ENCODE measurements around the gene SDC3.

The SDC3 gene

GRCh38 chr1:30860320-30860652 lies 48.3 kb downstream of the SDC3 start:
- Histone ChIP-seq H3K9ac (ENCODE audit: low read depth, low read length) (no peak overlapping the region), H3K79me2 (ENCODE audit: insufficient read depth, low read length) (no peaks in the 10 kb centered on the region), H3K4me2 (ENCODE audit: insufficient read depth, low read length) (no peak overlapping the region), H3K36me3 (ENCODE audit: insufficient read depth, low read length) (no peaks in the 10 kb centered on the region), H3K27ac (ENCODE audit: low read length) (no peak overlapping the region), H2AFZ (ENCODE audit: low read depth, low read length) (no peak overlapping the region), H3K9me3 (ENCODE audit: insufficient read depth, low read length, severe bottlenecking) (no peaks in the 10 kb centered on the region), H3K4me1 (ENCODE audit: insufficient read depth, low read length) (no peaks in the 10 kb centered on the region), H3K27me3 (ENCODE audit: insufficient read depth, low read length, poor library complexity) (peaks cover 5% of the 10 kb centered on the region), H4K20me1 (ENCODE audit: insufficient read depth, low read length) (no peaks in the 10 kb centered on the region; the same call in 1 of the 2 replicates), H3K4me3 (ENCODE audit: low read depth in 1 of 2, low read length in 2 of 2) (no peak overlapping the region)
- ATAC-seq (ENCODE audit: insufficient read depth, low read depth), result no peak
- no peak for DNase-seq
- TF ChIP-seq CTCF (IDR thresholded peaks at IDR 0.05; ENCODE audit: borderline replicate concordance, extremely low read depth, low read length, poor library complexity, severe bottlenecking) (no peak), EZH2 (IDR thresholded peaks at IDR 0.05; ENCODE audit: borderline replicate concordance, low read depth, low read length, severe bottlenecking) (no peak)

GRCh38 chr1:30857964-30858363 lies 50.6 kb downstream of the SDC3 start:
- H4K20me1 ChIP-seq (ENCODE audit: insufficient read depth, low read length), result no peaks in the 10 kb centered on the region; the same call in 1 of the 2 replicates
- no peaks in the 10 kb centered on the region for H3K36me3 ChIP-seq (ENCODE audit: insufficient read depth, low read length)
- no peak overlapping the region for H3K4me2 ChIP-seq (ENCODE audit: insufficient read depth, low read length)
- no peaks in the 10 kb centered on the region for H3K9me3 ChIP-seq (ENCODE audit: insufficient read depth, low read length, severe bottlenecking)
- ATAC-seq (ENCODE audit: insufficient read depth, low read depth) (no peak), DNase-seq (no peak)
- no peak overlapping the region for H3K27ac ChIP-seq (ENCODE audit: low read length)
- no peak overlapping the region for H3K4me3 ChIP-seq (ENCODE audit: low read depth in 1 of 2, low read length in 2 of 2)
- H2AFZ ChIP-seq (ENCODE audit: low read depth, low read length), result no peak overlapping the region
- H3K9ac ChIP-seq (ENCODE audit: low read depth, low read length), result no peak overlapping the region
- H3K4me1 ChIP-seq (ENCODE audit: insufficient read depth, low read length), result no peaks in the 10 kb centered on the region
- no peaks in the 10 kb centered on the region for H3K79me2 ChIP-seq (ENCODE audit: insufficient read depth, low read length)
- peaks cover 5% of the 10 kb centered on the region for H3K27me3 ChIP-seq (ENCODE audit: insufficient read depth, low read length, poor library complexity)
- TF ChIP-seq EZH2 (IDR thresholded peaks at IDR 0.05; ENCODE audit: borderline replicate concordance, low read depth, low read length, severe bottlenecking) (no peak), CTCF (IDR thresholded peaks at IDR 0.05; ENCODE audit: borderline replicate concordance, extremely low read depth, low read length, poor library complexity, severe bottlenecking) (no peak)

GRCh38 chr1:30857062-30857461 lies 51.5 kb downstream of the SDC3 start:
- no peaks in the 10 kb centered on the region for H3K79me2 ChIP-seq (ENCODE audit: insufficient read depth, low read length)
- ATAC-seq (ENCODE audit: insufficient read depth, low read depth) (no peak), DNase-seq (no peak)
- H3K9me3 ChIP-seq (ENCODE audit: insufficient read depth, low read length, severe bottlenecking), result no peaks in the 10 kb centered on the region
- no peak overlapping the region for H3K27ac ChIP-seq (ENCODE audit: low read length)
- H3K4me3 ChIP-seq (ENCODE audit: low read depth in 1 of 2, low read length in 2 of 2), result no peak overlapping the region
- H4K20me1 ChIP-seq (ENCODE audit: insufficient read depth, low read length), result no peaks in the 10 kb centered on the region; the same call in 1 of the 2 replicates
- no peak for TF ChIP-seq EZH2 (IDR thresholded peaks at IDR 0.05; ENCODE audit: borderline replicate concordance, low read depth, low read length, severe bottlenecking)
- no peak for TF ChIP-seq CTCF (IDR thresholded peaks at IDR 0.05; ENCODE audit: borderline replicate concordance, extremely low read depth, low read length, poor library complexity, severe bottlenecking)
- no peak overlapping the region for H2AFZ ChIP-seq (ENCODE audit: low read depth, low read length)
- H3K27me3 ChIP-seq (ENCODE audit: insufficient read depth, low read length, poor library complexity), result peaks cover 5% of the 10 kb centered on the region
- no peak overlapping the region for H3K4me2 ChIP-seq (ENCODE audit: insufficient read depth, low read length)
- H3K36me3 ChIP-seq (ENCODE audit: insufficient read depth, low read length), result no peaks in the 10 kb centered on the region
- no peaks in the 10 kb centered on the region for H3K4me1 ChIP-seq (ENCODE audit: insufficient read depth, low read length)
- H3K9ac ChIP-seq (ENCODE audit: low read depth, low read length), result no peak overlapping the region

- ATAC-seq (ENCODE audit: insufficient read depth, low read depth) (no peak), DNase-seq (no peak)
- H3K9ac ChIP-seq (ENCODE audit: low read depth, low read length), result no peak overlapping the region
- no peak overlapping the region for H2AFZ ChIP-seq (ENCODE audit: low read depth, low read length)
- H3K4me3 ChIP-seq (ENCODE audit: low read depth in 1 of 2, low read length in 2 of 2), result no peak overlapping the region
- H4K20me1 ChIP-seq (ENCODE audit: insufficient read depth, low read length), result no peaks in the 10 kb centered on the region; the same call in 1 of the 2 replicates
- no peaks in the 10 kb centered on the region for H3K79me2 ChIP-seq (ENCODE audit: insufficient read depth, low read length)
- no peaks in the 10 kb centered on the region for H3K9me3 ChIP-seq (ENCODE audit: insufficient read depth, low read length, severe bottlenecking)
- TF ChIP-seq CTCF (IDR thresholded peaks at IDR 0.05; ENCODE audit: borderline replicate concordance, extremely low read depth, low read length, poor library complexity, severe bottlenecking), result no peak
- no peak for TF ChIP-seq EZH2 (IDR thresholded peaks at IDR 0.05; ENCODE audit: borderline replicate concordance, low read depth, low read length, severe bottlenecking)
- no peak overlapping the region for H3K4me2 ChIP-seq (ENCODE audit: insufficient read depth, low read length)
- no peak overlapping the region for H3K27ac ChIP-seq (ENCODE audit: low read length)
- no peaks in the 10 kb centered on the region for H3K4me1 ChIP-seq (ENCODE audit: insufficient read depth, low read length)
- H3K36me3 ChIP-seq (ENCODE audit: insufficient read depth, low read length), result no peaks in the 10 kb centered on the region
- H3K27me3 ChIP-seq (ENCODE audit: insufficient read depth, low read length, poor library complexity), result peaks cover 5% of the 10 kb centered on the region
These were observed 52.2 kb downstream of the SDC3 start for GRCh38 chr1:30856260-30856790.
